HCT116 (cell line): ENCODE results near the gene PTPRJ. TPM values are rescaled to one million over a fixed set of nuclear protein-coding genes. Genes with fewer than 3 reads are reported as not detected.

Experiments used
- ATAC-seq: fragments of 200-7000 bp; cut with Tn5 transposase; 2 replicates; pipeline ENCODE4 v1.9.1; 2020; ENCODE audit warnings: mild to moderate bottlenecking, moderate library complexity
- BruUV-seq: library from RNA; stranded (reverse); fragments of 400-500 nt; replicated peaks from 2 replicates; lab custom pipeline; 2021; lab: Mats Ljungman, UMichigan
- CTCF ChIA-PET: fragments of 300-600 bp; sonication (Branson Sonifier 250); formaldehyde crosslinking; loops from one replicate; lab custom pipeline; 2021; ENCODE audit warnings: antibody characterized with exemption; lab: Charles Lee
- POLR2A ChIA-PET: fragments of 300-600, 350-600 bp; sonication (Branson Sonifier 250); formaldehyde crosslinking; loops from one replicate; lab custom pipeline; 2021; ENCODE audit warnings: antibody characterized with exemption; lab: Charles Lee
- RAD21 ChIA-PET, 2 experiments: fragments of 300-600 bp; sonication (Branson Sonifier 250); formaldehyde crosslinking; loops; one replicate each; lab custom pipeline; 2023; ENCODE audit warnings: low total read pairs in 2 of 2; ENCODE audit not compliant: uncharacterized antibody in 2 of 2, unreplicated experiment in 2 of 2, low non-redundant PET in 1 of 2; lab: Charles Lee
- DNase-seq: peaks from one replicate; pipeline ENCODE4 v3.0.0-alpha.2; 2010; ENCODE audit warnings: low read depth, low spot score
- H2AFZ ChIP-seq: fragments of 200-600 bp; shearing (Covaris generic), sonication (generic); 2 replicates; pipeline ENCODE4 v1.6.1; 2017; ENCODE audit warnings: low read depth, mixed run types, mixed read lengths, antibody characterized with exemption, low read length; ENCODE audit not compliant: poor library complexity, severe bottlenecking
- H3K27ac ChIP-seq: 2 replicates; pipeline ENCODE4 v1.5.1; 2012; ENCODE audit warnings: low read depth, low read length
- H3K27me3 ChIP-seq: fragments of 200-600 bp; sonication (generic); 2 replicates; pipeline ENCODE4 v1.6.1; 2016; ENCODE audit warnings: mixed run types, low read length, mixed read lengths; ENCODE audit not compliant: insufficient read depth
- H3K36me3 ChIP-seq, 2 experiments: fragments of 200-500 bp in 1 of 2; fragments of 200-600 bp in 1 of 2; sonication (Bioruptor generic) in 1 of 2; sonication (generic) in 1 of 2; 2 replicates each; pipeline versions ENCODE4 v1.5.1 to v1.6.1; 2014 to 2016; ENCODE audit warnings: low read length in 2 of 2, inconsistent platforms in 1 of 2, mixed read lengths in 1 of 2, mixed run types in 1 of 2; ENCODE audit not compliant: insufficient read depth in 2 of 2, control insufficient read depth in 1 of 2
- H3K4me1 ChIP-seq, 2 experiments: fragments of 200-600 bp in 1 of 2; sonication (generic) in 1 of 2; 2 replicates each; pipeline versions ENCODE4 v1.5.1 to v1.6.1; 2012 to 2017; ENCODE audit warnings: low read length in 2 of 2, inconsistent platforms in 1 of 2, mild to moderate bottlenecking in 1 of 2, mixed read lengths in 1 of 2, mixed run types in 1 of 2, moderate library complexity in 1 of 2; ENCODE audit not compliant: insufficient read depth in 2 of 2, control insufficient read depth in 1 of 2
- H3K4me2 ChIP-seq: fragments of 200-600 bp; sonication (generic); 2 replicates; pipeline ENCODE4 v1.6.1; 2017; ENCODE audit warnings: mixed run types, low read length, mixed read lengths
- H3K4me3 ChIP-seq, 2 experiments: fragments of 200-600 bp in 1 of 2; sonication (generic) in 1 of 2; replicated peaks in 1 of 2; 2 replicates each; pipeline ENCODE4 v1.5.1; 2011 to 2016; ENCODE audit warnings: low read length in 2 of 2, control low read depth in 1 of 2, low read depth in 1 of 2, mild to moderate bottlenecking in 1 of 2, mixed read lengths in 1 of 2, mixed run types in 1 of 2
- H3K79me2 ChIP-seq: fragments of 200-600 bp; sonication (generic); 2 replicates; pipeline ENCODE4 v1.6.1; 2017; ENCODE audit warnings: mild to moderate bottlenecking, mixed run types, low read length, moderate library complexity, mixed read lengths; ENCODE audit not compliant: insufficient read depth
- H3K9ac ChIP-seq: fragments of 200-600 bp; sonication (generic); 2 replicates; pipeline ENCODE4 v1.6.1; 2016; ENCODE audit warnings: low read length, mixed read lengths
- H3K9me2 ChIP-seq: fragments of 200-600 bp; sonication (generic), shearing (Covaris generic); 2 replicates; pipeline ENCODE4 v1.6.1; 2017; ENCODE audit warnings: mixed run types, mild to moderate bottlenecking, moderate library complexity; ENCODE audit not compliant: insufficient read depth
- H3K9me3 ChIP-seq, 2 experiments: fragments of 200-500 bp in 1 of 2; fragments of 200-600 bp in 1 of 2; sonication (Bioruptor generic) in 1 of 2; sonication (generic) in 1 of 2; 2 replicates each; pipeline ENCODE4 v1.6.1; 2014 to 2017; ENCODE audit warnings: low read length in 2 of 2, mixed read lengths in 2 of 2, inconsistent platforms in 1 of 2, low read depth in 1 of 2, mild to moderate bottlenecking in 1 of 2, mixed run types in 1 of 2, moderate library complexity in 1 of 2; ENCODE audit not compliant: control insufficient read depth in 1 of 2, insufficient read depth in 1 of 2
- H4K20me1 ChIP-seq: fragments of 200-600 bp; sonication (generic), shearing (Covaris generic); 2 replicates; pipeline ENCODE4 v1.6.1; 2017; ENCODE audit warnings: mixed run types, mild to moderate bottlenecking, moderate library complexity; ENCODE audit not compliant: insufficient read depth
- CEBPB ChIP-seq: IDR thresholded peaks from 2 replicates; pipeline ENCODE4 v1.6.1; 2012; ENCODE audit warnings: low read depth
- EGR1 ChIP-seq: IDR thresholded peaks from 2 replicates; pipeline ENCODE4 v1.6.1; 2012; ENCODE audit warnings: low read depth
- ELF1 ChIP-seq: IDR thresholded peaks from 2 replicates; pipeline ENCODE4 v1.6.1; 2012; ENCODE audit warnings: low read depth, borderline replicate concordance
- EZH2 ChIP-seq: fragments of 200-600 bp; sonication (generic); IDR thresholded peaks from 2 replicates; pipeline ENCODE4 v1.6.1; 2017; ENCODE audit warnings: antibody characterized with exemption, mixed run types
- JUND ChIP-seq: IDR thresholded peaks from 2 replicates; pipeline ENCODE4 v1.6.1; 2012
- POLR2A ChIP-seq: IDR thresholded peaks from 2 replicates; pipeline ENCODE4 v1.7.0; 2011; ENCODE audit warnings: borderline replicate concordance; ENCODE audit not compliant: insufficient read depth, insufficient read length; ENCODE audit errors: extremely low read depth
- POLR2AphosphoS5 ChIP-seq: IDR thresholded peaks from 2 replicates; pipeline ENCODE4 v1.6.1; 2011; ENCODE audit warnings: mild to moderate bottlenecking, low read depth, low read length, moderate library complexity
- RAD21 ChIP-seq: IDR thresholded peaks from 2 replicates; pipeline ENCODE4 v1.6.1; 2012; ENCODE audit warnings: low read depth, mild to moderate bottlenecking
- SP1 ChIP-seq: IDR thresholded peaks from 2 replicates; pipeline ENCODE4 v1.6.1; 2012; ENCODE audit warnings: low read depth
- YY1 ChIP-seq: IDR thresholded peaks from 2 replicates; pipeline ENCODE4 v1.6.1; 2011; ENCODE audit warnings: low read length, low read depth, moderate library complexity, mild to moderate bottlenecking; ENCODE audit not compliant: insufficient replicate concordance; ENCODE audit errors: extremely low read depth
- ZFX ChIP-seq: fragments of 450-650 bp; IDR thresholded peaks from 2 replicates; pipeline ENCODE4 v1.6.1; 2017
- intact Hi-C: fragments of 100-400 bp; cut with micrococcal nuclease; formaldehyde crosslinking; loops from 2 replicates; pipeline ENCODE4 v1.10.0; 2022
- total RNA-seq: library from RNA; stranded (reverse); gene quantifications from one replicate; pipeline ENCODE4 v1.2.1, GENCODE V29; 2021; ENCODE audit not compliant: unreplicated experiment
- TF ChIP-seq, protein P1 (sequence below): IDR thresholded peaks from 2 replicates; pipeline ENCODE4 v1.6.1; 2012; ENCODE audit warnings: low read depth
- TF ChIP-seq, protein P2 (sequence below): IDR thresholded peaks from 2 replicates; pipeline ENCODE4 v1.6.1; 2012

The PTPRJ gene
- total RNA-seq, 1 experiment from 2014 or later: 19.1 TPM

- Histone ChIP-seq H3K36me3 (no peaks in the 10 kb centered on the region), H3K4me1 (peaks cover 30 to 42% of the 10 kb centered on the region in 2 experiments), H2AFZ (no peak overlapping the region), H3K27ac (peak overlapping the region; percentile 57; the same call in 1 of the 2 replicates), H3K9me3 (no peaks in the 10 kb centered on the region), H3K79me2 (no peaks in the 10 kb centered on the region; the same call in 1 of the 2 replicates), H3K9me2 (no peaks in the 10 kb centered on the region), H3K27me3 (no peaks in the 10 kb centered on the region), H3K4me2 (peak overlapping the region; percentile 68), H3K4me3 (peak overlapping the region in 1 of 2 experiments; percentile 29; a peak in 2 of 4 replicates), H4K20me1 (no peaks in the 10 kb centered on the region), H3K9ac (peak overlapping the region; percentile 44)
- ATAC-seq (peak; percentile 71), DNase-seq (peak; percentile 13)
- POLR2A ChIA-PET: no interaction called here
- BruUV-seq: no TSS peak
- CTCF ChIA-PET: no interaction called here
- intact Hi-C loops: no loop called here
- TF ChIP-seq RAD21 (no peak), EZH2 (no peak), POLR2AphosphoS5 (no peak), ZFX (no peak), ELF1 (no peak), SP1 (no peak), POLR2A (no peak), YY1 (no peak), JUND (no peak), EGR1 (no peak), CEBPB (no peak)
- TF ChIP-seq, protein P1, sequence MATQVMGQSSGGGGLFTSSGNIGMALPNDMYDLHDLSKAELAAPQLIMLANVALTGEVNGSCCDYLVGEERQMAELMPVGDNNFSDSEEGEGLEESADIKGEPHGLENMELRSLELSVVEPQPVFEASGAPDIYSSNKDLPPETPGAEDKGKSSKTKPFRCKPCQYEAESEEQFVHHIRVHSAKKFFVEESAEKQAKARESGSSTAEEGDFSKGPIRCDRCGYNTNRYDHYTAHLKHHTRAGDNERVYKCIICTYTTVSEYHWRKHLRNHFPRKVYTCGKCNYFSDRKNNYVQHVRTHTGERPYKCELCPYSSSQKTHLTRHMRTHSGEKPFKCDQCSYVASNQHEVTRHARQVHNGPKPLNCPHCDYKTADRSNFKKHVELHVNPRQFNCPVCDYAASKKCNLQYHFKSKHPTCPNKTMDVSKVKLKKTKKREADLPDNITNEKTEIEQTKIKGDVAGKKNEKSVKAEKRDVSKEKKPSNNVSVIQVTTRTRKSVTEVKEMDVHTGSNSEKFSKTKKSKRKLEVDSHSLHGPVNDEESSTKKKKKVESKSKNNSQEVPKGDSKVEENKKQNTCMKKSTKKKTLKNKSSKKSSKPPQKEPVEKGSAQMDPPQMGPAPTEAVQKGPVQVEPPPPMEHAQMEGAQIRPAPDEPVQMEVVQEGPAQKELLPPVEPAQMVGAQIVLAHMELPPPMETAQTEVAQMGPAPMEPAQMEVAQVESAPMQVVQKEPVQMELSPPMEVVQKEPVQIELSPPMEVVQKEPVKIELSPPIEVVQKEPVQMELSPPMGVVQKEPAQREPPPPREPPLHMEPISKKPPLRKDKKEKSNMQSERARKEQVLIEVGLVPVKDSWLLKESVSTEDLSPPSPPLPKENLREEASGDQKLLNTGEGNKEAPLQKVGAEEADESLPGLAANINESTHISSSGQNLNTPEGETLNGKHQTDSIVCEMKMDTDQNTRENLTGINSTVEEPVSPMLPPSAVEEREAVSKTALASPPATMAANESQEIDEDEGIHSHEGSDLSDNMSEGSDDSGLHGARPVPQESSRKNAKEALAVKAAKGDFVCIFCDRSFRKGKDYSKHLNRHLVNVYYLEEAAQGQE: no peak
- TF ChIP-seq, protein P2, sequence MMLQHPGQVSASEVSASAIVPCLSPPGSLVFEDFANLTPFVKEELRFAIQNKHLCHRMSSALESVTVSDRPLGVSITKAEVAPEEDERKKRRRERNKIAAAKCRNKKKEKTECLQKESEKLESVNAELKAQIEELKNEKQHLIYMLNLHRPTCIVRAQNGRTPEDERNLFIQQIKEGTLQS: no peak
- RAD21 ChIA-PET: no interaction called here
These were observed 83.1 kb downstream of the PTPRJ start for GRCh38 chr11:48063424-48063978.
